HG02642 (cell line): ENCODE measurements around the gene DR1.
"Not testable (repeated sequence)": the region's sequence is repeated elsewhere in the genome, so short reads cannot be mapped to it uniquely, and the experiment has no call there.

Source experiments
- ATAC-seq: cut with Tn5 transposase; IDR thresholded peaks from one replicate; pipeline ENCODE4 v1.9.1; 2021; ENCODE audit warnings: mild to moderate bottlenecking; ENCODE audit not compliant: unreplicated experiment, poor library complexity

The DR1 gene

DNA sequence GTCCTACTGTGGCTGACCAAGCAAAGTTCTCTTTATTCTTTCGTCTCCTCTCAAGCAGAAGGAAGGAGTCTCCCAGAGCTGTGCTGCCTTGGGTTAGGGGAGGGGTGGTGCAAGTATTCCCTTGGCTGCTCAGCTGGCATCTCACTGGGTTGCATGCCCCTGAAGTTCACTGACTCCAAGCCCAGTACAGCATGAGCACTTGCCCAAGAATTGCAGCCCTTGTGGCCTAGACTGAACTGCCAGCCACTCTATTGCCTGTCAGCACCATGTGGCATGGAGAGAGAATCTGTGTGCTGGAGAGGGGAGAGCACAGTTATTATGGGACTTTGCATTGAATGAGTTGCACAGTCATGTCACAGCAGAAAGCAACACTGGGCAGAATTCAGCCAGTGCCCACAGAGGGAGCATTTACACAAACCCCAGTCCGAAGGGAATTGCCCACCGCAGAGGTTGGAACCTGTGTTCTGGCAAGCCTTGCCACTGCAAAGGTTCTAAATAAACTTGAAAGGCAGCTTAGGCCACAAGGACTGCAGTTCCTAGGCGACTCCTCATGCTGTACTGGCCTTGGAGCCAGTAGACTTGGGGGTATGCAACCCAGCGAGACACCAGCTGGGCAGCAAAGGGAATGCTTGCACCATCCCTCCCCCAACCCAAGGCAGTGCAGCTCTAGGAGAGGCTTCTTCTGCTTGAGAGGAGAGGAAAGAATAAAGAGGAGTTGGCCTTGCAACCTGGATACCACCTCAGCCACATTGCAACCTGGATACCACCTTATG is 28.8 kb downstream of the DR1 start:
- no peak for ATAC-seq

DNA sequence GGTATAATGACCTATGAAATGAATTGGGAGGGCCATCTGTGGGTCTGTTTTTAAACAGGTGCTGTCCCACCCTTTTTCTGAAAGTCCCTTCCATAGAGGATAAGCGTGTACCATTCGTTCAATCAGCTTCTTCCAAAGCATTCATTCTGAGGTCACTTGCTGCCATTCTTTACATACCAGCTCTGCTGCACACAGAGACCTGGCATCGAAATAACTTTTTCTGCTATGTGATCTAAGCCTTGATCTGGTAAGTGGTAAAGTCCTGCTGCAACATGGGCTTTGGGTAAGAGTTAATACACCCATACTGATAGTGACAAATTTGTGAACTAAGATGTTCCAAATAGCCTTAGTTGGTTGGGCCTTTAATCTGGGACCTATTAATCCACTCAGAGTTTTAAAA is 38.9 kb downstream of the DR1 start:
- no peak for ATAC-seq

DNA sequence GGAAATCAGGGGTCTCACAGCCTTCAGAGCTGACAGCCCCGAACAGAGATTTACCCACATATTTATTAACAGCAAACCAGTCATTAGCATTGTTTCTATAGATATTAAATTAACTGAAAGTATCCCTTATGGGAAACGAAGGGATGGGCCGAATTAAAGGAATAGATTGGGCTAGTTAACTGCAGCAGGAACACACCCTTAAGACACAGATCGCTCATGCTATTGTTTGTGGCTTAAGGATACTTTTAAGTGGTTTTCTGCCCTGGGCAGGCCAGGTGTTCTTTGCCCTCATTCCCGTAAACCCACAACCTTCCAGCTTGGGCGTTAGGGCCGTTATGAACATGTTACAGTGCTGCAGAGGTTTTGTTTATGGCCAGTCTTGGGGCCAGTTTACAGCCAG is 40.6 kb downstream of the DR1 start:
- ATAC-seq, result not testable (repeated sequence)

DNA sequence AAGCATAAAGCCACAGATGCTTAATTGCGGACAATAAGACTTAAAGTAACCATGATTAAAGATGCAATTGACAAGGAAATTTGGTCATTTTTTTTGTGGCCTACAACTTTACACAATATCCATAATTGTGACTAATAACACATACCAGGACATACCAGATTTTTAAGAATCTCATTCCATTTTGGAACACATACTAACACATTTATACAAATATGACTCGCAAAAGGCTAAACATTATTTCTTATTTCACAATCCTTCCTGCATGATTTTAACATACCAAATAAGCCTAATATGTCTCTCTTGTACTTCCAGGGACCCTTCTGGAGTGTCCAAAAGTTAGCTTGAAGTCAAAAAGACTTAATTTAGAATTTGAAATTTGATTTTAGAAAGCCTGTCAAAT is 48.8 kb downstream of the DR1 start:
- no peak for ATAC-seq

DNA sequence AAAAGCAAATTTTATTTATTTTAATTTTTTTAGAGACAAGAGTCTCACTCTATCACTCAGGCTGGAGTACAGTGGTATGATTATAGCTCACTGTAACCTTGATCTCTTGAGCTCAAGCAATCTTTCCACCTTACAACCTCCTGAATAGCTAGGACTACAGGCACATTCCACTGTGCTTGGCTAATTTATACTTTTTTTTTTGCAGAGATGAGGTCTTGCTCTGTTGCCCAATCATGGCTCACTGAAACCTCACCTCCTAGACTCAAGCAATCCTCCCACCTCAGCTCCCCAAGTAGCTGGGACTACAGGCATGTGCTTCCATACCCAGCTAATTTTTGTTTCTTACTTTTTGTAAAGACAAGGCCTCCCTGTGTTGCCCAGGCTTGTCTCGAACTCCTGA is 49.5 kb downstream of the DR1 start:
- no peak for ATAC-seq

DNA sequence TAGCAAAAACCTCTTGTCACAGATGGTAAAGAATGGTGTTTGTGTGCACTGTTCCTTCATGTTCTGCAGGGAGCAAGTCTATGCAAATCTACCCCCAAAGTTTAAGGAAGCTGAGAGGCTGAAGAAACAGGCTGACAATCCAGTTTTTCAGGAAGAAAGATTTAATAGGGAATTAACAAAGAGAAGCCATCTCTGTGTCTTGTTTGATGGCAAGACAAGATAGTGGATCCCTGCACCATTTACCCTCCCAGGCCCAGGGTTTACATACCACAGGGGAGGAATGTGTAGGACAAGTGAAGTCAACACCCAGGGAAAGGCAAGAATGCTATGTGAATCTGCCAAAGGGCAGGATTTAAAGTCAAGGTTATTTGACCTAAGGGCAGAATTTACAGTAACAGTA is 54.1 kb downstream of the DR1 start:
- ATAC-seq, result no peak

DNA sequence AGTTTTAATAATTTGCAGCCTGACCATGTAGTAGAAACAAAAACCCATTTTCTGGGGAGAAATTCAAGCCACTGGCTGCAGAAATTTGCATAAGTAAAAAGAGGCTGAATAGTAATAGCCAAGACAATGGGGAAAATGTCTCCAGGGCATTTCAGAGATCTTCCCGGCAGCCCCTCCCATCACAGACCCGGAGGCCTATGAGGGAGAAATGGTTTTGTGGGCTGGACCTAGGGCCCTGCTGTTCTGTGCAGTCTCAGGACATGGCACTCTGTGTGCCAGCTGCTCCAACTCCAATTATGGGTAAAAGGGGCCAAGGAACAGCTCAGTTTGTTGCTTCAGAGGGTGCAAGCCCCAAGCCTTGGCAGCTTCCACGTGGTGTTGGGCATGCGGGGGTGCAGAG is 62.5 kb downstream of the DR1 start:
- no peak for ATAC-seq

DNA sequence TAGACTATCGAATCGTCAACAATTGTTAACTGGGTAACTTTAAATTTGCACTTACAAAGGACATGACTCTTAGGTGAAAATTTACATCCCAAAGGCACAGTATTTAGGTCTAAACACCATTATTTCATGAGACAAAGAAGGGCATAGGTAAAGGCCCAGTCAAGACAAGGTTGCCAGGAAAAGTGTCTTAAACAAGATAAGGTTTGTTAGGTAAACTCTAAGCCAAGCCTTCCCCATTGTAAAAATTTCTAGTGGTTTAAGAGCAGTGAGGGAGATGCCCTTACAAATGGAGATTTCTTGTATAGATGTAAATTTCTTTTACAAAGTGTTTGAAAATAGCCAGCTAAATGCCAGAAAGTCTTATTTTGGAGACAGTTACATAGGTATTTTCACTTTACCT is 65.3 kb downstream of the DR1 start:
- ATAC-seq, result no peak

DNA sequence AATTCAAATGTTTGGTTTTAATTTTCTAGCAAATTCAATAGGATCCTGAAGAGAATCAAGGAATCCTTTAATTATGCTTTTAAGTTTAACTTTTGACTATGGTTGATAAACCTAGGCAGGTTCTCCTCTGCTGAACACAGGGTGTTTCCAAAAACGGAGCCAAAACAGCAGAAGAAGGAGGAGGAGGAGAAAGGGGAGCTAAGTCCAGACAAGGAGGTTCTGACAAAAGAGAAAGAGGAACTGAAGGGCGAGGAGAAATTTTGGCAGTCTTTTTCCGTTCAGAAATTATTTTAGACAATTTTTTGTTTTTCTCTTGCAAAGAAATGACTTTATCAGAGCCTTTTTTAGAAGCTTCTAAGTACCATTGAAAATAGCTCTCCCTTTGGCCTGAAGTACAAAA is 69.0 kb downstream of the DR1 start:
- ATAC-seq, result no peak

DNA sequence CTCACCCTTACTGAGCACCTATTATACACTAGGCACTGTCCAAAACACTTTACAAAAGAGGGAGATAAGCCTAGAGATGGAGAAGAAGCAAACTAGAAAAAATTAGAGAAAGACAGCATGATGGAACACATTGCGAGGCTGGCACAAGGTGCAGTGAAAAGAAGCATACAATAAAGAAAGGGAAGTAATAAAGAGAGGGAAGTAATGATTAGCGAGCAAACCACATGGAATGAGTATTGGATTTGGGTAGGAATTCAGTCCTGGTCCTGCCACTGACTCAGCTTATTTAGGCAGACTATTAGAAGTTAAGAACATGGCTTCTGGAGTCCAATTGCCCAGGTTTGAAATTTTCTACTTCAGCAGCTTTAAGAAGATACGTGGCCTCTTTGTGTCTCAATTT is 69.6 kb downstream of the DR1 start:
- no peak for ATAC-seq

DNA sequence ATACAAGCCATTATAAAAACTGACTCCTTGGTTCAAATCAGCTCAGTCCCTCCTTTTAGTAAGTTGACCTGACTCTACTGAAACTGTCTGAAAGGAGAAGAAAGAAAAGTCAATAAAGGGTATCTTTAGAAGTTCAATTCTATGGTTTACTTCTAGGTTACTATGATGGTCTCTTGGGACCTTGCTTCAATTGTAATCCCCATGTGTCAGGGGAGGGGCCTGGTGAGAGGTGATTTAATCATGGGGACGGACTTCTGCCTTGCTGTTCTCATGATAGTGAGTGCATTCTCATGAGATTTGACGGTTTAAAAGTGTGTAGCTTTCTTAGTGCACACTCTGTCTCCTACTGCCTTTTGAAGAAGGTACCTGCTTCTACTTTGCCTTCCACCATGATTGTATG is 70.5 kb downstream of the DR1 start:
- ATAC-seq, result no peak
